ENCODE results near the gene CCND2.

Gene CCND2

DNA sequence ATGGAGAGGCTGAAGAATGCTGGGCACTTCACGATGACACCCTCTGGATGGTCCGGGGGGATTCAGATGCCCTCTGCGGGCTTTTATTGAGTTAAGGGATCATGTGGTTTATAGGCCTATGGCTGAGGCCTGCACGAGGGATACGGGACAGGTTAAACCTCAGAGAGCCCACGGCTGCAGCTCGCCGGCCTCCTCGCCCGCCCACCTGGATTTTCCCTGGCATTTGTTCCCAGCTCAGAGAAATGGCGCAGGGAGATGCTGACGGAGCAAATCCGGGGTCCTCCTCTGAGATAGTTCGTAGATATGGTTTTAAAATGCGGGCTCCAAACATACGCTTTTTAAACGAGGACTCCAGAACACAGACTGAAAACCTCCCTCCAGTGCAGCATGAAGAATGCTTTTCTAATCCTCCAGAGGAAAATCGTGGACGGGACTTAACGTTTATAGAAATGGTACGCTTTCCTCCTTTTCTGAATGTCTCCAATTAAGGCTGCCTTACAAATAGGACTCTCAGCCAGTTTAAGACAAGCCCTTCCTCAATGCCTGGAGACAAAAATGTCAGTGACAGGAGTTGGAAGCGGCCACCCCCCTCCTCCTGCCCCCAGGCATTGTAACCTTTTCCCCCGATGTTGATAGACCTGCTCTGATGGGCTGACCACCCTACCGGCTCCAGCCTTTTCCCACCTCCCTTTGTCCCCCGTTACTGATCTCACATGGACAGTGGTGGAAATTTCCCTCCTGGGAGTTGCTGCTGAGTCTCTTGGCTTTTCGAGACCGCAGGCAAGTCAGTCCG is 16.6 kb downstream of the CCND2 start:
- no peak for DNase-seq (ENCODE audit: low spot score)

DNA sequence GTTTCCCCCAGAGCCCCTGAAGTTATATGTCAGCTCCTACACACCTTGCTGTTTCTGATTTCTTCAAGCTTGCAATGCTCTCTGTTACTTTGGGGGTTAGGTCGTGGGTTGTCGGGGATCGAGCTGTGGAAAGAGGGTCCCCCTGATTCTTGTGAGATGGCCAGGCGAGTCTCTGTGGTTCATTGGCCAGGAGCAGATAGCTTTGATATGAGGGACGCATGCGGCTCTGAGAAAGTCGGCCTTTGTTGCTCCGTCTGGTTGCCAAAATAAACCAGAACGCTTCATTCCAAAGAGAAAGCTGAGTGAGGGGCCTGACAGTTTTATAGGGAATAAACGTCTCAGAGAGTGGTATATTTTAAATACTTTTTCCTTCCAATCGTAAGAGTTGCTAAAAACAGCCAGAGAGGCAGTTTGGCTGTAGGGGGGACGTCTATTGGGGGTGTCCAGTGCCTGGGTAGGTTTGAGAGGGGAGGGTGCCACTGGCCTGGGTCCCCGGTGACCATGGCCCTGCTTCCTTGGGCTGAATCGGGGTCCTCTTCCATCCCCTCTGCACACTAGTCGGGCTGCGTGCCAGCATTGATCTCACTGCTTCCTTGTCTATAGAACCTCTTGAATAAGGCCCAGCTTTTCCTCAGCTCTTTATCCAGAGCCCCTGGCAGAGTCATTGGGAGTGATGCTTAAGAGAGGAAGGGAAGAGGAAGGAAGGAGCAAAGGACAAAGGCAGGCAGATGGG is 18.9 kb downstream of the CCND2 start:
- no peak for DNase-seq (ENCODE audit: low spot score)

DNA sequence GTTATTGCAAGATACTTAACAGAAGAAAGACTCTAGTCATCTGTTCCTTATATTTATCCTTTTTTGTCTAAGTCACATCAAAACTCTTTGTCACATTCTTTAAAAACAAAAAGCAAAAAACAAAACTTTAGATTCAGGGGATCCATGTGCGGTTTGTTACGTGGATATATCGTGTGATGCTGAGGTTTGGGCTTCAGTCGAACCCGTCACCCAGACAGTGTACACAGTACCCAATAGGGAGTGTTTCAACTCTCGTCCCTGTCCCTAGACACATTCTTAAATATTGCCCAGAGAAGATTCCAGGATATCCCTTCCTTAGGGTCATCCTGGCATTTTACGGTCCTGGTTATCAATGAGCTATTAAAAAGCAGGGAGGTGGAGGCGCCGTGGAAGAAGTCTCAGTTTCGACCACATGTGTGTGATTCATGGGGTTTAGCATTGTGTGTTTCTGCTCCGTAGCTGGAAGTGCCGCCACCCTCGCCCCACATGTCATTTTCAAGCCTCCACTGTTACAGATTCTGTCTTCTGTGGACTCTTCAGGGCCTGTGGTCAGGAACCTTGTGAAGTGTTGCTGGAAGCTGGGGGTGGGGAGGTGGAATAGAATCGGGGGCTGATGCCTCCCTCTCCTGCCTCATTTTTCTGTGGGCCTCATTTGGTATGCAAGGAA is 19.9 kb downstream of the CCND2 start:
- no peak for DNase-seq (ENCODE audit: low spot score)

DNA sequence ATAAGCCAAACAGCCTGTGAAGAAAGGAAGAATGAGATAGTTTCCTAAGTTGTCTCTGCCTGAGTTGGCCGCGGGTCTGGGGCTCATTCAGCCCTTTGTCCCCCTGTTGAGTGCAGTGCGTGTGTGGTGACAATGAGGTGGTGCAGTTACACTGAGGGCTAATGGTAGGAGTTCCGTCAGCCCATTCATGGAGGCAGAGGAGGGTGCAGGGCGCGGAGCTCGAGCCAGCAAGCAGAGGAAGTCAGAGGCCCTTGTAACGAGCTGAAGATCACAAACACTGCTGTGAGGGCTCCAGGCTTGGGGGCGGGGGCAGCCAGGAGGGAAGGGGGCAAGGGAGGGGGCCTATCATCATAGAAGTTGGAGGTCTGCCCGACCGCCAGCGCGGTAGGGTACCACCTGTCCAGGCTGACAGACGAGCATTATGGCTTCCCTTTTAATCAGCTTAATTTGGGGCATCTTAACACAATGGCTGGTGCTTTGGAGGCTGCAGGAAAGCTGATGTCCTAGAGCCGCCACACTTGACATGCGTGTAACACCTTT is 20.5 kb downstream of the CCND2 start:
- no peak for DNase-seq (ENCODE audit: low spot score)

DNA sequence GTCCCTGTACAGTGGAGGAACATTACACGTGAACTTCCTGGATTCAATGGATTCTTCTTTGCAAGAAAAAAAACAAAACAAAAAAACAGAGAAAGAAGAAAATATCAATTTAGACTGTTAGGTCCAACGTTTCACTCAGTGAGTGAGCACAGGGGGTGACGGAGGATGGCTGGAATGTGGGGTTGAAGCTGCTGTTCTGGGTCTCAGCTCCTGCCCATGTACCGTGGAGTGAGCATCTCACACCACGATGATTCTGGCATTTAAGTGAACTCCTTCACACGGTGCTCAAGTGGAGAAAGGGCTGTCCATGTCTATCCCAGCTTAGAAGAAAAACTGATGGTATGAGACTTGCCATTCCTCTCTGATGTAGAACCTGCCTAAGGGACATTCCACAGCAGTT is 23.2 kb downstream of the CCND2 start:
- no peak for DNase-seq (ENCODE audit: low spot score)

DNA sequence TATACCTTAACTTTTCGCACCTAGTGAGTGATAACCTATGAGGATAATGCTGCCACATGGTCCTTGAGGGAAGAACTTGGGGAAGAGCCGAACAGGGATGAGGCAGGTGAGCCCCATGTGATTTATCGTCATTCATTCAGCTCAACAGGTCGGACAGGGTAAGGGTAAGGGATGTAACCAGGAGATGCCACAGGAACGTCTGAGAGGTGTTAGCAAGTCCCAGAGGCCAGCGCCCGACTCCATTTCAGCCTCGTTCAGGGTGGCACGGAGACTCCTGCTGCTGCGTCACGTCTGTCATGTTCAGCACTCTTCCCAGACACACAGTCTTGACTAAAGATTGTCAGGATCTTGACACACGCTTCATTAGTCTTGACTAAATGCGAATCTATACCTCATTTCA is 24.1 kb downstream of the CCND2 start:
- no peak for DNase-seq (ENCODE audit: low spot score)

DNA sequence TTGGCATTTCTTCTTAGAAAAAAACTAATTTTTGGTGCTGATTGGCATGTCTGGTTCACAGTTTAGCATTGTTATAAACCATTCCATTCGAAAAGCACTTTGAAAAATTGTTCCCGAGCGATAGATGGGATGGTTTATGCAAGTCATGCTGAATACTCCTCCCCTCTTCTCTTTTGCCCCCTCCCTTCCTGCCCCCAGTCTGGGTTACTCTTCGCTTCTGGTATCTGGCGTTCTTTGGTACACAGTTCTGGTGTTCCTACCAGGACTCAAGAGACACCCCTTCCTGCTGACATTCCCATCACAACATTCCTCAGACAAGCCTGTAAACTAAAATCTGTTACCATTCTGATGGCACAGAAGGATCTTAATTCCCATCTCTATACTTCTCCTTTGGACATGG is 27.3 kb downstream of the CCND2 start:
- DNase-seq (ENCODE audit: low spot score), result no peak

DNA sequence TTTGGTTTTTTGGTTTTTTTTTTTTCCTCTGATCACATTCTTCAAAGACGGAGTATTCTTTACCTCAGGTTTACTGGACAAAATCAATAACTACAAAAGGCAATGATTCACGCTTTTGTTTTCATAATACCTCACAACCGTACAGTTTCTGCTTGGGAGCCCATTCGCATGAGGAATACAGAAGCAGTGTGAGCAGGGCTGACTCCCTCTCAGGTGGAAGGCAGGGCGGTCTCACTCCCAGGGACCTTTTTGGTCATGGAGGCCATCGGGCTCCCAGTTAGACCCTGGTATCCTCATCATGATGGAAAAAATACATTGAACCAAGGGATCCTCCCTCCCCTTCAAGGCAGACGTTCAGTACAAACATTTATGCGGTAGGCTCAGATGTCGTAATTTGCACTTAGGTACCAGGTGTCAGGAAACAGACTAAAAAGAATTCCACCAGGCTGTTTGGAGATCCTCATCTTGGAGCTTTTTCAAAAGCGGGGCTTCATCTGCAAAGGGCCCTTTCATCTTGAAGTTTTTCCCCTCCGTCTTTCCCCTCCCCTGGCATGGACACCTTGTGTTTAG is 28.5 kb downstream of the CCND2 start:
- DNase-seq (ENCODE audit: low spot score), result no peak

DNA sequence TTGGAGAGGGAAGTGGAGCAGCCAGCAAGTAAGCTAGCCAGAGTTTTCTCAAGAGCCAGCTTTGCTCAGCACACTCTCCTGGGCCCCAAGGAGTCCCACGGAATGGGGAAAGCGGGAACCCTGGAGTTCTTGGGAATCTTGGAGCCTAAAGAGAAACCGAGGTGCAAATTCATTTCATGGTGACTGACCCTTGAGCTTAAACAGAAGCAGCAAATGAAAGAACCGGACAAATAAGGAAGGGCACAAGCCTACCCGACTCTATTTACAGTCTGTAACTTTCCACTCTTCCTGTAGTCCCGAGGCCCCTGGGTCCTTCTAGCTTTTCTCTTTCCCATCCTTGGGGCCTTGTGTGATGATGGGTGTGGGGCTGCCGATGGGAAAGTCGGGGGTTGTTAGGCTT is 29.3 kb downstream of the CCND2 start:
- no peak for DNase-seq (ENCODE audit: low spot score)

DNA sequence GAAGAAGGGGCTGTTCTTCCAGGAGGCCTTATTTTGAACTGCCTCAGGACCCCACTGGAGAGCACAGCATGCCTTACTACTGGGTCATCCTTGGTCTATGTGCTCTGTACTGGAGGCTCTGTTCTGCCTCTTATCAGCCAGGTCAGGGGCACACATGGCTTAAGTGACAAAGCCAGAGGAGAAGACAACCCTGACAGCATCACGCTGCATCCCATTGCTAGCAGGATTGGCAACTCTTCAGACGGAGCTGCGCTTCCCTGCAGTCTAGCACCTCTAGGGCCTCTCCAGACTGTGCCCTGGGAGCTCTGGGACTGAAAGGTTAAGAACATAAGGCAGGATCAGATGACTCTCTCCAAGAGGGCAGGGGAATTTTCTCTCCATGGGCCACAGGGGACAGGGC is 30.2 kb downstream of the CCND2 start:
- no peak for DNase-seq (ENCODE audit: low spot score)

DNA sequence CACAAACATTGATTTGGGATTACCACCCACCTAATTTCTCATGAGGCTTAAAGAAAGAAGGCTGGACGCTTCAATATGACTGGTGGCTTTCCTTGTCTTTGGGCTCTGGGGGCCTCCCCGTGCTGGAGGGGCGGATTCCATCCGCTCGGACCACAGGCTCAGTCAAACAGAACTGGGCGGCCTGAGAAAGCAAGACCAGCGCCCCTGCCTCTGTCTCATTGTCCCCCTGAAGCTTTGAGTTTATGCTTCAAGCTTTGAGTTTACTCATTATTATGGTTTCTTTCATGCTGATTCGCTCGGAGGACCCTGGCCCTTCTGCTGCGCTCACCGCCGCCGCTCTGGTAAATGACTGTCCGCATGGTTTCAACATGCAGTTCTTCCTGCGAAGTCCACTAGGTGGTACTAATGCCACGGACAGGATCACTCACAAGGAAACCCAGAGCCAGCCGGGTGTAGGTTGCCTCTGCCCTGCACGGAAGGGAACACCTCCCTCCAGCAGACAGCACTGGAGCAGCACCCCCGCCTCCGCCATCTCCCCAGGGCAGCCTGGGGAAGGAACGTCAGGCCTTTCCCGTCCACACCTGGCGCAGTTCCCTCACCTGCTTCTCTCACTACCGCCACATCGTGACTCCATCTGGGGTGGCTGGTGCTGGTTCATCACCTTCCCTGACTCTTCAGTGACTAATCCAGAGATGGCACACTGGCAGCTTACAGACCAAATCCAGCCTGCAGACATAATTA is 34.2 kb downstream of the CCND2 start:
- peak; percentile 75 for DNase-seq (ENCODE audit: low spot score)

DNA sequence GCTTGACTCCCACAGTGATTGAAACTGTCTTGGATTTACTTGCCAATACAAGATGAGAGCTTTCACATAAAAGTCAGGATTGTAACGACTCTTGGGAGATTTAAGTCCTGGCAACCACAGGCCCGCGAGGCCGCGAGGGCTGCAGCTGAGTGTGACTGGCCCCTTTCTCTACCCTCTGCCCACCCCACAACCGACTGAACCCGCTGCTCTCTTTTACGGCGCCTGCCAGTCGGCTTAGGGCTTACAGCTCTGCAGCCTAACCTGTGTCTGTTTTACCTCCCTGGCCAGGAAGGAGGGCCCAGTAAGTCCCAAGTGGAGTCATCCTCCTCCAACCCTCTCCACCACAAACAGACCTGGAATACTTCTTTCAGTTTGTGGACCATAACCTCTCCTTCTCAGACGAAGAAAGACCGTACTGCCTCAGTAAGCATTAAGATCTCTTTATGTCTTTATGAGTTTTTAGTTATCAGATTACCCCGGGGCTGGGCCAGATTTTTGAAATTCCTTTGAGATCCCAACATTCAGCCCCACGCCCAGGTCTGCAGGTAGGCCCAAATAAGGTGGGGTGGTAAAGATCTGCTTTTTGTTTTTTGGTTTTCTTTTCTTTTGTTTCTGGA is 34.9 kb downstream of the CCND2 start:
- no peak for DNase-seq (ENCODE audit: low spot score)

DNA sequence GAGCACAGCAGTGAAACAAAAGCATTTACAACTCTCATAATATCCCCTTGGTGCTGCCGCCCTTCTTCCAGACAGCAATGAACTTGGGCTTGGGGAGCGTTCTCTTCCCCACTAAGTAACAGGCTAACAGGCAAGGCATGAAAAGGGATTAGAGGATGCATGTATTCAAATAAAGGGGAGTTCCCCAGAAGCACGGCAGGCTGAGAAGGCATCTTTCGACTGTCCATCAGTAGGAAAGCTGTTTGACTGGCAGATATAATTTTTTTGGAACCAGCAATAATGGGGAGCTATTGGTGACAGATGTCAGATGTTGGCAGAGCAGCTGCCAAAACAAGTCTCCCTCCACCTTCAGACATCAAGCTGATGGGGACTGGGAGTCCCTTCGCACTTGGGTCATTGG is 38.2 kb downstream of the CCND2 start:
- DNase-seq (ENCODE audit: low spot score), result no peak

DNA sequence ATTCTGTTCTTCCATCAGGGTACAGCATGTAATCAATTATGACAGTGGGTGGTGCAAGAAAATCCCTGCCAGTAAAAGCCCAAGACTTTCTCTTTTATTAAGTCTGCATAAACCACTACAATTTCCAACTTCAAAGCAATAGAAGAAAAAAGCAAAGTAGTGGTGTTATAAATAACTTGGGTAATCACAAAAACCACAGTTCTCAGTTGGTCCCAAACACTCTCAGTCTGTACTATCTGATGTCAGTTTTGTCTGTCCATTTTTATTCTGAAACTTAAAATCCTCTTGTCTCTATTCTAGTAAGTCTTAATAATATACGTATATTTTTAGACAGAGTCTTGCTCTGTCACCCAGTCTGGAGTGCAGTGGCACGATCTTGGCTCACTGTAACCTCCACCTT is 38.7 kb downstream of the CCND2 start:
- DNase-seq (ENCODE audit: low spot score), result no peak

DNA sequence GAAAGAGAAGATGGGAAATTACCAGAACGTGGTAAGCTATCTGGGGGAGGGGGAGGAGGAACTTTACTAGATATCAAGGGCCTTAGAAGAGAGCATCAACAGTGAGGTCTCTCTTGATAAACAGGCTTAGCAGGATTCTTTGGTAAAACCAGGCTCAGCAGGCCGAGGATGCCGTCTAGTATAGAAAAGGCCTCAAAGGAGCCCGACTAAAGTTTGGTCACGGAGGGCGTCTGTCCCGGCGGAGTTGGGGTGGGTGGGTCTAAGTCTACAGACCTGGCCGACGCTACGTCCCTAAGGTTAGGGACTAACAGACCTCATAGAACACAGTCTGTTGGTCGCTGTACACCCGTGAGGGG is 46.9 kb downstream of the CCND2 start:
- no peak for DNase-seq (ENCODE audit: low spot score)

DNA sequence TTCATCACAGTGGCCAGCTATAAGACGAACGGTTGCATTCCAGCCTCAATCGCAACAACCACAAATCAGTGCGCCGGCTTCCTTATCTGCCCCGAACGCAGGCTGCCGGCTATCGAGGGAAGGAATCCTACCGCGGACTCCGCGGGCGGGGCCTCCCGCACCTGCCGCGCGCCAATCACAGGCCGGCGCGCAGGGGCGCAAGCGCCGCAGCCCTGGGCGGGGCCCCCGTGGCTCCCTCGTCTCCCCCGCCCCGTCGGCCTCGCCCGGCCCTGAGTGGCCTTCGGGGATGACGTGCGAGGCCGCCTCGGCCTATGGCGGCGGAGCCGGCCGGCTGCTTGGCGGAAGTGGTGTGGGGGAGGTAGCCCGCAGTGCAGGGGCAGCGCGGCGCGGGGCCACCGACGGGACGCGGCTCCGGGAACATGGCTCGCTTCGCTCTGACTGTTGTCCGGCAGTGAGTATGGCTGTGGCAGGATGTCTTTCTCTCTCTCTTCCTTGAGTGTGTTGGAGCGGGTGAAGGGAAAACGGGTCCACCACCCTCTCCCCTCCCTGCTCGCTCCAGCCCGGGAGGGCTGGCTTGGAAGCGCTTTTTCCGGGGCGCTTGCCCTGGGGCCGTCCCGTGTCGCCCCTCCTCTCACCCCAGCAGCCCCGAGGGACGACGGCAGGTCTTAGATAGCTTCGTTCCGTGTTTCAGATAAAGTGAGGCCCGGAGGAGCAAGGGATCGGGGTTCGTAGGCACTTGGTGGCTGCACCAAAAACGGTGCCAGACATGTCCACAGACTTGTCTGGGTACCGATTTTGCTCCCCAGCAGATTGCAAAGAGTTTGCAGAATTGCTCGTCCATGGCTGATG is 47.5 kb downstream of the CCND2 start, which contains the start of gene TIGAR:
TSS of gene TIGAR (plus strand) at position 361 of the 849 bp plus-strand sequence. CDS start at position 420, 59 bp downstream.
- DNase-seq (ENCODE audit: low spot score), result peak; percentile 92

DNA sequence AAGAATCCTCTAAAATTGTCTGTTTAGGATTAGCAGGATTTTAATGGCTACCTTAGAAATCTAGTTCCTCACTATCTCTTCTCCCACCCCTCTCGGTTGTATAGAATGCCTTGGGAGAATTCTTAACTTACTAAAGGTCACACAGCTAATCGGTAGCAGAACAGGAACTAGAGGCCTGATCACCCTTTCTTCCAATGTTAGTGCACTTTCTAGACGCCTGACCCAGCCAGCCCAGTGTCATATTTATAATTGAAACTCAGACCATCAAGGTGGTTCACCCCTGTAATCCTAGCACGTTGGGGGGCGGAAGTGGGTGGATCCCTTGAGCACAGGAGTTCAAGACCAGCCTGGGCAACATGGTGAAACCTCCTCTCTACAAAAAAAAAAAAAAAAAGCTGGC is 49.2 kb downstream of the CCND2 start:
- DNase-seq (ENCODE audit: low spot score), result no peak

All from HuH-7 (cell line).